Upper lobe of left lung (tissue), 4 donors: Measurements from ENCODE around the gene FAM184B.

Experiments
- POLR2A ChIP-seq, 4 donors: fragments of 450-650 bp; IDR thresholded peaks; one replicate each; pipeline ENCODE4 v1.5.1; 2016 to 2017; ENCODE audit warnings: antibody characterized with exemption in 4 of 4, mild to moderate bottlenecking in 2 of 4
- POLR2AphosphoS5 ChIP-seq, 2 donors: sonication (generic); formaldehyde crosslinking; IDR thresholded peaks; one replicate each; pipeline ENCODE4 v1.5.1; 2017; ENCODE audit warnings: antibody characterized with exemption in 2 of 2
- TF ChIP-seq, protein P1 (sequence below), 6 experiments: fragments of 450-650 bp in 4 of 6; fragments of 200-600 bp in 2 of 6; sonication (generic) in 2 of 6; IDR thresholded peaks; one replicate each; pipeline ENCODE4 v1.5.1; 2016 to 2019; ENCODE audit warnings: antibody characterized with exemption in 6 of 6

DNA sequence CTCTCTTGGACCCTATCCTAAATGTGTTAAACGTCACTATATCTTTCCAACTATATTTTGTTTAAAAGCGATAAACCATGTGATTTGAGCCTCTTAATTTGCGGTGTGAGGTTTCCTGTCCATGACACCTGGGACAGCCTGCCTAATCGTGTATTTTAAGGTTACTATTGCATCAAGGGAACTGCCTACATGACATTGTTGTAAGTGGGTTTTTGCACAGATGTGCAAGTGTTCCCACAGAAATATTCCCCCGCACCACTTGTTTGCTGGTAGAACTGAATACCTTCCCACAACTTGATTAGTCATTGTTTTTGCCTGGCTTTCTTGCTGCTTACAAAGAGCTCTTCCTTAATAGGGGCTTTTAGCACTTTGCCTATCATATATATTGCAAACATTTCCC, 5.1 kb upstream of the FAM184B start:
- TF ChIP-seq, protein P1, sequence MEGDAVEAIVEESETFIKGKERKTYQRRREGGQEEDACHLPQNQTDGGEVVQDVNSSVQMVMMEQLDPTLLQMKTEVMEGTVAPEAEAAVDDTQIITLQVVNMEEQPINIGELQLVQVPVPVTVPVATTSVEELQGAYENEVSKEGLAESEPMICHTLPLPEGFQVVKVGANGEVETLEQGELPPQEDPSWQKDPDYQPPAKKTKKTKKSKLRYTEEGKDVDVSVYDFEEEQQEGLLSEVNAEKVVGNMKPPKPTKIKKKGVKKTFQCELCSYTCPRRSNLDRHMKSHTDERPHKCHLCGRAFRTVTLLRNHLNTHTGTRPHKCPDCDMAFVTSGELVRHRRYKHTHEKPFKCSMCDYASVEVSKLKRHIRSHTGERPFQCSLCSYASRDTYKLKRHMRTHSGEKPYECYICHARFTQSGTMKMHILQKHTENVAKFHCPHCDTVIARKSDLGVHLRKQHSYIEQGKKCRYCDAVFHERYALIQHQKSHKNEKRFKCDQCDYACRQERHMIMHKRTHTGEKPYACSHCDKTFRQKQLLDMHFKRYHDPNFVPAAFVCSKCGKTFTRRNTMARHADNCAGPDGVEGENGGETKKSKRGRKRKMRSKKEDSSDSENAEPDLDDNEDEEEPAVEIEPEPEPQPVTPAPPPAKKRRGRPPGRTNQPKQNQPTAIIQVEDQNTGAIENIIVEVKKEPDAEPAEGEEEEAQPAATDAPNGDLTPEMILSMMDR (IDR thresholded peaks at IDR 0.05): no peak
- TF ChIP-seq POLR2AphosphoS5 (IDR thresholded peaks at IDR 0.05) (no peak), POLR2A (IDR thresholded peaks at IDR 0.05) (no peak)
